Neural progenitor cell (in vitro differentiated cells): Measurements from ENCODE around the gene ARHGAP28.

Experiments used
- CTCF ChIP-seq: fragments of 200-600 bp; sonication (generic); IDR thresholded peaks from 2 replicates; pipeline ENCODE4 v1.5.1; 2017; ENCODE audit warnings: antibody characterized with exemption, mild to moderate bottlenecking
- EZH2 ChIP-seq: fragments of 200-600 bp; sonication (generic); IDR thresholded peaks from 2 replicates; pipeline ENCODE4 v1.6.1; 2017; ENCODE audit warnings: antibody characterized with exemption, mild to moderate bottlenecking, moderate library complexity
- EZH2phosphoT487 ChIP-seq: fragments of 200-600 bp; sonication (generic); IDR thresholded peaks from 2 replicates; pipeline ENCODE4 v1.6.1; 2017; ENCODE audit warnings: antibody characterized with exemption

- TF ChIP-seq CTCF: no peak
- no peak for TF ChIP-seq EZH2
- no peak for TF ChIP-seq EZH2phosphoT487
Measured at GRCh38 chr18:6755107-6755506, 25.6 kb downstream of the ARHGAP28 start.
